ENCODE data around the gene GPRC5D. TPM values are rescaled to one million over a fixed set of nuclear protein-coding genes. Genes with fewer than 3 reads are reported as not detected.

The GPRC5D gene
- total and polyA plus RNA-seq, 9 of the 15 experiments (the other 6 are each of a cell fraction or from before 2014, with no cell fraction given), result 1.0 to 1.1 TPM; not detected in 7

- Histone ChIP-seq H3K27me3 (ENCODE audit: control insufficient read depth in 2 of 2, insufficient read depth in 2 of 2, low read length in 2 of 2) (no peaks in the 10 kb centered on the region), H3K36me3 (ENCODE audit: control insufficient read depth, insufficient read depth, low read length) (peaks cover 3% of the 10 kb centered on the region; the same call in 2 of the 3 replicates), H3K4me1 (replicated peaks in 1 of 2; ENCODE audit: control insufficient read depth in 2 of 2, insufficient read depth in 2 of 2, low read length in 2 of 2) (peaks cover 0 to under 1% of the 10 kb centered on the region in 2 experiments; a peak in 2 of 5 replicates), H3K4me2 (ENCODE audit: insufficient read depth, low read length) (no peak overlapping the region), H3K79me2 (ENCODE audit: control insufficient read depth, insufficient read depth, low read length) (no peaks in the 10 kb centered on the region), H3K4me3 (no peak overlapping the region), H3K9ac (ENCODE audit: insufficient read depth in 1 of 2, low read depth in 2 of 2, low read length in 2 of 2) (no peak overlapping the region), H3K27ac (ENCODE audit: extremely low read depth, low read depth, low read length) (no peak overlapping the region), H3K9me3 (replicated peaks; ENCODE audit: control insufficient read depth, insufficient read depth, low read depth, low read length) (no peaks in the 10 kb centered on the region), H2AFZ (ENCODE audit: low read depth, low read length) (no peak overlapping the region), H3K9me1 (ENCODE audit: control insufficient read depth, insufficient read depth, low read length) (no peaks in the 10 kb centered on the region), H4K20me1 (replicated peaks; ENCODE audit: control insufficient read depth, insufficient read depth, low read length) (no peaks in the 10 kb centered on the region)
- WGBS (ENCODE audit: insufficient coverage, low coverage, missing lambda C conversion rate), result 67% methylated on average over 2 of the region's 4 CpGs
- in situ Hi-C loops (cut with MboI) (no loop called here), intact Hi-C loops (cut with micrococcal nuclease) (loop anchor here (2.0 kb wide), 1 partner anchor 57 kb away; no protein-coding TSS in a partner anchor)
- DNase-seq (ENCODE audit: extremely low read depth in 1 of 4, low spot score in 3 of 4), result no peak
- POLR2A ChIA-PET, result interaction anchor here (0.7 kb wide), 1 partner anchor 8 kb away, joined by 3 read pairs; no protein-coding TSS in a partner anchor
- CTCF ChIA-PET (ENCODE audit: low intra/inter-chr PET ratio), result no interaction called here
- no peak for ATAC-seq
- FAIRE-seq, result no peak
- no TSS peak for BruUV-seq (replicated peaks)
- TF ChIP-seq CBFA2T2 (conservative IDR thresholded peaks at IDR 0.05) (no peak), CHCHD3 (CRISPR knock-in tag; IDR thresholded peaks at IDR 0.05) (no peak), MBD1 (CRISPR knock-in tag; IDR thresholded peaks at IDR 0.05) (no peak), ERF (CRISPR knock-in tag; IDR thresholded peaks at IDR 0.05) (no peak), ILF3 (IDR thresholded peaks at IDR 0.05; ENCODE audit: borderline replicate concordance) (no peak), JUNB (CRISPR knock-in tag; conservative IDR thresholded peaks at IDR 0.05) (no peak), ETS2 (tag; IDR thresholded peaks at IDR 0.05; ENCODE audit: borderline replicate concordance, poor library complexity, severe bottlenecking) (no peak), CUX1 (CRISPR knock-in tag; IDR thresholded peaks at IDR 0.05) (no peak)
Observed at GRCh38 chr12:12974211-12974610, 22.2 kb upstream of the GPRC5D start.
